Vagina (tissue), 2 donors: Measurements from ENCODE around the gene SPATA9.
A peak's percentile ranks its signal among the peaks of the same experiment; 100 is the strongest.

Source experiments
- POLR2A ChIP-seq, 2 donors: fragments of 450-650 bp; IDR thresholded peaks; one replicate each; pipeline ENCODE4 v1.6.1; 2017; ENCODE audit warnings: antibody characterized with exemption in 2 of 2, mild to moderate bottlenecking in 2 of 2, moderate library complexity in 2 of 2
- TF ChIP-seq, protein P1 (sequence below), 3 experiments: fragments of 450-650 bp in 2 of 3; fragments of 200-600 bp in 1 of 3; sonication (generic) in 1 of 3; IDR thresholded peaks; one replicate each; pipeline ENCODE4 v1.5.1; 2017 to 2019; ENCODE audit warnings: antibody characterized with exemption in 3 of 3, mild to moderate bottlenecking in 2 of 3, moderate library complexity in 2 of 3

DNA sequence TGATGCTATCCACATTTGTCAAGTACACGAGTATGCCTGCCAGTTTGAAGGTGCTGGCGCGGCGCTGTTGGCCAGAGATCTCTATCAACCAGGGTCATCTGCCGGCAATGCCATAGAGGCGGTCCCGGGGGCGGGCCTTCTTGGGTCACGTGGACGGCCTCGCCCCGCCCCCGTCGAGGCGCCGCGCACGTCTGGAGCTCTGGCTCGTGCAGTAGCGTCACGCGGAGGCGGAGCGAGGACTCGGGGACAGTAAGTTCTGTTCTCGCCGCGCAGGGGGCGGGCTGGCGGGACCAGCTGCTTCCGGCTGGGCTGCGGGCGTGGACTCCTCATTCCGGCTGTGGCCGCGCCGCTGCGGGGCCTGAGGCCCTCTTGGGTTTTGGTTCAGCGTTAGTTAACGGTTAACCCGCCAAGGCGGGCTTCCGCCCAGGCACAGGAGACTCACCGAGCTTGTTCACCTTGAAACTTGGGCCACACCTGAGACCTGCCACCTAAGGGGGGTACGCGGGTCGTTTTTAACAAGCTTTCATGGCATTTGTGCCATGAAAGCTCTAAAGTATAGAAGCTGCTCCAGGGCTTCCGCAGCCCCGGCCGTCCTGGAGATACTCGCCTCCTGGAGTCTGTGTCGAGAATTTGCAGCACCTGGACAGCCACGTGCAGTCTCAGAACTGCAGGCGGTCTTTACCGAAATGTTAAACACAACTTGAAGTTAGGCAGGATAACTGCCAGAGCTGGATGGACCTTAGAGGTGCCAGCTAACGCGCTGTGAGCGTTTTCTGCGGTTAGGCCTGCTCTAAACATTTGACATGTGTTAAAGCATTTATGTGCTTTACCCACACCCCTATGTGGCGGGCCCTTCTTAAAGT, 36.0 kb downstream of the SPATA9 start, which contains the start of gene RFESD:
- TF ChIP-seq, protein P1, sequence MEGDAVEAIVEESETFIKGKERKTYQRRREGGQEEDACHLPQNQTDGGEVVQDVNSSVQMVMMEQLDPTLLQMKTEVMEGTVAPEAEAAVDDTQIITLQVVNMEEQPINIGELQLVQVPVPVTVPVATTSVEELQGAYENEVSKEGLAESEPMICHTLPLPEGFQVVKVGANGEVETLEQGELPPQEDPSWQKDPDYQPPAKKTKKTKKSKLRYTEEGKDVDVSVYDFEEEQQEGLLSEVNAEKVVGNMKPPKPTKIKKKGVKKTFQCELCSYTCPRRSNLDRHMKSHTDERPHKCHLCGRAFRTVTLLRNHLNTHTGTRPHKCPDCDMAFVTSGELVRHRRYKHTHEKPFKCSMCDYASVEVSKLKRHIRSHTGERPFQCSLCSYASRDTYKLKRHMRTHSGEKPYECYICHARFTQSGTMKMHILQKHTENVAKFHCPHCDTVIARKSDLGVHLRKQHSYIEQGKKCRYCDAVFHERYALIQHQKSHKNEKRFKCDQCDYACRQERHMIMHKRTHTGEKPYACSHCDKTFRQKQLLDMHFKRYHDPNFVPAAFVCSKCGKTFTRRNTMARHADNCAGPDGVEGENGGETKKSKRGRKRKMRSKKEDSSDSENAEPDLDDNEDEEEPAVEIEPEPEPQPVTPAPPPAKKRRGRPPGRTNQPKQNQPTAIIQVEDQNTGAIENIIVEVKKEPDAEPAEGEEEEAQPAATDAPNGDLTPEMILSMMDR (IDR thresholded peaks at IDR 0.05), result peak in 1 of 3 experiments; percentile 11
- TF ChIP-seq POLR2A (IDR thresholded peaks at IDR 0.05), result peak in 1 of 2 donors; percentile 92
